Kidney (tissue), 14 donors: ENCODE results near the gene GLIS1. TPM values are rescaled to one million over a fixed set of nuclear protein-coding genes. Genes with fewer than 3 reads are reported as not detected.

Source experiments
- DNase-seq, 5 donors: peaks; one replicate each; pipeline ENCODE4 v3.0.0-alpha.2; 2013 to 2020
- FAIRE-seq: peaks from 2 replicates; lab custom pipeline; 2012; peaks lifted over from hg19 to GRCh38; lab: Jason Lieb, UNC
- H3K27ac ChIP-seq, 2 donors: one replicate each; pipeline ENCODE4 v1.7.0; 2013; ENCODE audit warnings: low read depth in 2 of 2, low read length in 2 of 2, inconsistent platforms in 1 of 2
- H3K27me3 ChIP-seq: one replicate; pipeline ENCODE4 v1.7.1; 2013; ENCODE audit warnings: low read length, inconsistent platforms; ENCODE audit not compliant: control insufficient read depth, insufficient read depth
- H3K36me3 ChIP-seq, 3 donors: one replicate each; pipeline versions ENCODE4 v1.7.0 to v1.7.1; 2013; ENCODE audit warnings: low read length in 3 of 3, control low read depth in 1 of 3, inconsistent platforms in 1 of 3; ENCODE audit not compliant: insufficient read depth in 3 of 3, control insufficient read depth in 2 of 3
- H3K4me1 ChIP-seq, 3 donors: one replicate each; pipeline versions ENCODE4 v1.7.0 to v1.7.1; 2013; ENCODE audit warnings: low read length in 3 of 3, inconsistent platforms in 1 of 3, low read depth in 1 of 3; ENCODE audit not compliant: control insufficient read depth in 2 of 3, insufficient read depth in 2 of 3
- H3K4me3 ChIP-seq, 3 donors: one replicate each; pipeline versions ENCODE4 v1.7.0 to v1.8.1; 2013; ENCODE audit warnings: low read length in 3 of 3, control low read depth in 1 of 3, inconsistent platforms in 1 of 3
- H3K9ac ChIP-seq, 3 donors: one replicate each; pipeline versions ENCODE4 v1.7.0 to v1.7.1; 2013; ENCODE audit warnings: low read length in 3 of 3, control low read depth in 1 of 3, inconsistent platforms in 1 of 3
- H3K9me3 ChIP-seq, 3 donors: one replicate each; pipeline versions ENCODE4 v1.7.0 to v1.7.1; 2013; ENCODE audit warnings: low read length in 3 of 3, control low read depth in 1 of 3, inconsistent platforms in 1 of 3; ENCODE audit not compliant: control insufficient read depth in 2 of 3, insufficient read depth in 1 of 3
- intact Hi-C: fragments of 100-400 bp; cut with DNase I; formaldehyde crosslinking; loops from one replicate; pipeline ENCODE4 v1.11.1; 2022
- polyA plus RNA-seq: library from polyadenylated mRNA; stranded (reverse); fragments of 350-450 nt; fragmentation: Illumina TruSeq; extraction: RNeasy Lipid Tissue Mini Kit (QIAGEN cat#74804); gene quantifications from one replicate; pipeline ENCODE4 v1.2.3, GENCODE V29; 2014; ENCODE audit warnings: low read depth, low replicate concordance; ENCODE audit not compliant: insufficient read depth
- total RNA-seq: library from RNA; stranded (reverse); fragmentation: NEBNext Ultra II Directional; extraction: Animal tissue kit (Norgen Biotek cat#: 25700); gene quantifications from one replicate; pipeline ENCODE4 v1.2.1, GENCODE V29; 2021
- TF ChIP-seq, protein P1 (sequence below): IDR thresholded peaks from 3 replicates; pipeline ENCODE4 v1.5.1; 2012; ENCODE audit warnings: mild to moderate bottlenecking, moderate library complexity, borderline replicate concordance; ENCODE audit not compliant: insufficient read depth; ENCODE audit errors: extremely low read depth
- donor health status: control.
- donor health status: control.
- donor health status: control.
- donor health status: control.
- donor health status: control.
- donor health status: DM: yes; HTN: yes; CAD: no.
- donor health status: Normal renal cell carcinoma (clear cell type).

GLIS1 gene
- total and polyA plus RNA-seq, 2 donors from 2014 or later = 3.3 to 3.7 TPM

DNA sequence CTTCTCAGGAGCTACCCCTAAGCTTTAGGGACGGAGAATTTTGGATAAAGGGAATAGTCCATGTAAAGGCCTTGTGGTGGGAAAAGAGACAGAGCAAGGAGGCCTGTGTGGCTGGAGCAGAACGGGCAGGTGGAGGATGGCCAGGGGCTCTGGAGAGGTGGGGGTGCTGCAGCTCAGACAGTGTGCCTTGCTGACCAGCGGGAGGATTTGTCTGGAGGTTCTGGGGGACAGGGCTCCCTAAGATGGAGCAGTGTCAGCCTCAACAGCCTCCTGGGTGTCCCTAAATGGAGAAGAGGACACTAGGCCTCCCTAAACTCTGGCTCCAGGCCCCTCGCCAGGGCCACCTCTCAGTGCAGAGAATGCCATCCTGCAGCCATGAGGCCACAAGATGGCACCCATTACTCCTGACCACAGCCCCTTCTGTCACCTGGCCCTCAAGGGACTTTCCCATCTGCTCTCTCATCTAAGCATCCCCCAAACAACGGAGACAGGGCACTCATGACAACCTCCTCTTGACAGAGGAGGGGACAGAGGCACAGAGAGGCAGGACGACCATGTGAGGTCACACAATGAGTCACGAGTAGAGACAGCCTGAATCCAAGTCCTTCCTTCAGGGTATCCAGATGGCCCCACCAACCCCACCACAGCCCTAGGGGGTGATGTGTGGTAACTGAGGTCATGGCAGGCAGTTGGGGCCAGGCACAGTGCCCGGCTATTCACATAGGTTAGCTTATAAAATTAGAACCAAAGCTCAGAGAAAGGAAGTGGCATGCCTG, 185.0 kb downstream of the GLIS1 start:
- FAIRE-seq = no peak
- H3K36me3 ChIP-seq = peaks cover 0 to 3% (median 3%) of the 10 kb centered on the region in 3 donors
- DNase-seq = peak in 3 of 5 donors; percentile 6 to 36 (median 22)
- no peak overlapping the region for H3K9ac ChIP-seq
- TF ChIP-seq, protein P1, sequence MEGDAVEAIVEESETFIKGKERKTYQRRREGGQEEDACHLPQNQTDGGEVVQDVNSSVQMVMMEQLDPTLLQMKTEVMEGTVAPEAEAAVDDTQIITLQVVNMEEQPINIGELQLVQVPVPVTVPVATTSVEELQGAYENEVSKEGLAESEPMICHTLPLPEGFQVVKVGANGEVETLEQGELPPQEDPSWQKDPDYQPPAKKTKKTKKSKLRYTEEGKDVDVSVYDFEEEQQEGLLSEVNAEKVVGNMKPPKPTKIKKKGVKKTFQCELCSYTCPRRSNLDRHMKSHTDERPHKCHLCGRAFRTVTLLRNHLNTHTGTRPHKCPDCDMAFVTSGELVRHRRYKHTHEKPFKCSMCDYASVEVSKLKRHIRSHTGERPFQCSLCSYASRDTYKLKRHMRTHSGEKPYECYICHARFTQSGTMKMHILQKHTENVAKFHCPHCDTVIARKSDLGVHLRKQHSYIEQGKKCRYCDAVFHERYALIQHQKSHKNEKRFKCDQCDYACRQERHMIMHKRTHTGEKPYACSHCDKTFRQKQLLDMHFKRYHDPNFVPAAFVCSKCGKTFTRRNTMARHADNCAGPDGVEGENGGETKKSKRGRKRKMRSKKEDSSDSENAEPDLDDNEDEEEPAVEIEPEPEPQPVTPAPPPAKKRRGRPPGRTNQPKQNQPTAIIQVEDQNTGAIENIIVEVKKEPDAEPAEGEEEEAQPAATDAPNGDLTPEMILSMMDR = no peak
- peaks cover 0 to 4% (median 0%) of the 10 kb centered on the region in 3 donors for H3K4me1 ChIP-seq
- intact Hi-C loops = no loop called here
- H3K27me3 ChIP-seq = no peaks in the 10 kb centered on the region
- no peak overlapping the region for H3K27ac ChIP-seq
- H3K4me3 ChIP-seq = no peak overlapping the region
- H3K9me3 ChIP-seq = peaks cover 0 to 3% (median 0%) of the 10 kb centered on the region in 3 donors

DNA sequence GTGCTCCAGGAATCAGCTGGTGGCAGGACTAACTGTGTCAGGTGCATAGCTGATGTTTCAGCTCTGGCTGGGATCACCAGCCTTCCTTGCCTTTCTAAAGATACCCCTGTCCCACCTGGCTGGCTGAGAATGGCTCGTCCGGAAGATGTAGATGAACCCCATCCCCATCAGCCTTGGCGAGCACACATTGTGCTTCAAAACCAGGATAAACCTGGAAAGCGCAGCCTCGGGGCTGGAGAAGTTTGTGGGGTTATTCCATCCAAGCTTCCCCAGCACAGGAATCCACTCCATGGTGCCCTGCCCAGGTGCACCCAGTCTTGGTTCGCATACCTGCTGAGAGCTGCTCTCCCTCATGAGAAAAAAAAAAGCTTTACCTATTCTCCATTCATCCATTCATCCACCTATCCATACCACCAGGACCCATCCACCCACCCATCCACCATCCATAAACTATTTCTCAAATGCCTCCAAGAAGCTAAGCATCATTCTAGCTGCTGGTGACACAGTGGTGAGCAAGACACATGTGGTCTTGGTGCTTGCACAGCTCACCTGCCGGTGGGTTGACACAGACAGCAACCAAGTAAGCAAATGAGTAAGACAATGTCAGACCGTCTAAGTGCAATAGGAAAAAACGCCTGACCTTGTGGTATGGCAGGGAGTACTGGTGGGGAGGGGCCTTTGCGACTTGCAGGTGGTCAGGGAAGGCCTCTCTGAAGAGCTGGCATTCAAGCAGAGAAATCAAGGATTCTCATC, 185.8 kb downstream of the GLIS1 start:
- Histone ChIP-seq H3K36me3 (peaks cover 0 to 3% (median 3%) of the 10 kb centered on the region in 3 donors), H3K9ac (no peak overlapping the region), H3K4me3 (no peak overlapping the region), H3K9me3 (peaks cover 0 to 3% (median 0%) of the 10 kb centered on the region in 3 donors), H3K27me3 (no peaks in the 10 kb centered on the region), H3K27ac (no peak overlapping the region), H3K4me1 (peaks cover 0 to 4% (median 0%) of the 10 kb centered on the region in 3 donors)
- DNase-seq = peak in 3 of 5 donors; percentile 8 to 25 (median 15)
- FAIRE-seq = no peak
- intact Hi-C loops = no loop called here
- TF ChIP-seq, protein P1 = no peak

DNA sequence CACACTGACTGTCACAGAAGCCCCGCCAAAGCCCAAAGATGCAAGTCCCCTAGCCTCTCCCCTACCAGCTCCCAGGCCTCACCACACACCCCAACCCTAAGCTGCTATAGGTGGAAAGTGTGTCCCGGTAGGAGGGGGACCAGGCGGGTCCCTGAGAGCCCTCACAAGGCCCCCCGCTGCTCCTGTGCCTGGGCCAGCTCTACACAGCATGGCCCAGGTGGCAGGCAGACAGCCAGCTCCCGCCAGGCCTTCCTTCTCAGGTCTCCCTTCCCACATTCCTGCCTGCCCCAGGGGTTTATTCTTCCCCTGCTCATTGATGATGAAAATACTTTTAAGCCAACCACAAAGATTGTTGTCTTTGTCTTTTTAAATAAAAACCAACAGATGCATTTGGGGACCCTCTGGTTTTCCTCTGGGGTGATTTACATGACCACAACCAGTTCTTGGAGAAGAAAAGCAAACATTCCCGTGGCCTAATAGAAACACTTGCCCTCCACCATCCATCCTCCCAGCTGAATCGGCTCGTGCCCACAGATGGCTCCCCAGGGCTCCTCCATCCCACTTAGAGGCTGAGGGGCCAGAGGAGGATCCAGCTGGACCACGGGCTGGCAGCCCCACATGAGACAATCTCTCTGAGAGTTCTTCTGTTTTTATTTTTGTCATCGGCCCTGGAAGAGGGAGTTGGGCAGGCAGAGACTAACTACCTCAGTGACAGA, 186.7 kb downstream of the GLIS1 start:
- Histone ChIP-seq H3K36me3 (peaks cover 0 to 3% (median 3%) of the 10 kb centered on the region in 3 donors), H3K4me3 (no peak overlapping the region), H3K27ac (no peak overlapping the region), H3K9ac (no peak overlapping the region), H3K4me1 (peaks cover 0 to 4% (median 0%) of the 10 kb centered on the region in 3 donors), H3K9me3 (peaks cover 0 to 3% (median 0%) of the 10 kb centered on the region in 3 donors), H3K27me3 (no peaks in the 10 kb centered on the region)
- DNase-seq (peak in 3 of 5 donors; percentile 9 to 61 (median 28)), FAIRE-seq (no peak)
- TF ChIP-seq, protein P1 = no peak
- intact Hi-C loops = no loop called here
